Activated CD4-positive, alpha-beta T cell treated with anti-CD3 and anti-CD28 coated beads, Interleukin-10, Interleukin-2, amounts not matched to agents 100 ng/mL and 50 ng/mL, durations not matched to agents 16 hours and 8 hours (primary cell): ENCODE data around the gene KXD1.
"Not testable (repeated sequence)": the region's sequence is repeated elsewhere in the genome, so short reads cannot be mapped to it uniquely, and the experiment has no call there.

Source experiments
- DNase-seq: peaks from one replicate; pipeline ENCODE4 v3.0.0-alpha.2; 2020

The KXD1 gene

GRCh38 chr19:18557411-18558201 lies at the start of gene KXD1:
TSS of gene KXD1 (plus strand) at chr19:18557870. CDS start at chr19:18562057, 4,187 bp downstream.
- DNase-seq = peak; percentile 100

DNA sequence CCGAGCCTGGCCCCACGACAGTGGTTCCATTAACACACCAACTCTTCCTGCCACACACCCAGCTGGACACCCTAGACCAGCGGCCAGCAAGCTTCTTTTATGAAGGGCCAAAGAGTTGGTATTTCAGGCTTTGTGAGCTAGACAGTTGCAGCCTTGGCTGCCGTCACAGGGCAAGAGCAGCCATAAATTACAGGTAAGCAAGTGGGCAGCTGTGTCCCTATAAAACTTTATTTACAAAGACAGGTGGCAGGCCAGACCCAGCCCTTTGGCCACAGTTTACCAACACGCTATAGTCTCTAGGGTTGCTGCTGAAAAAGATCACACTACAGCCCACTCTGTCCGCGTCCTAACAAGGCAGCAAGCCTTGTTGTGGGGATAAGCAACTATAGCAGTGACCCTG lies 49.1 kb upstream of the KXD1 start:
- DNase-seq = no peak

DNA sequence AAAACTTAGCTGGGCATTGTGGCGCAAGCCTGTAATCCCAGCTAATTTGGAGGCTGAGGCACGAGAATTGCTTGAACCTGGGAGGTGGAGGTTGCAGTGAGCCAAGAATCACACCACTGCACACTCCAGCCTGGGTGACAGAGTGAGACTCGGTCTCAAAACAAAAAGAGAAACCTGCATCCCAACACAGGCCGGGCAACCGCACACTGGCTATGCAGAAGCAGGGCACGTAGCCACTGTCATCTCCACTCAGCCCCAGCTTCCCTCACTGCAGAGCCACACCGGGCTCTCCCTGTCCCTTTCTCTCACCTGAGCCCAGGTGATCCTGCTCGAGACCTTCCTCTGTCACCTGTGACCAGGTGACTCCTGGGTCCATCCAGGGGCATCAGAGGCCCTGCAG lies 47.5 kb upstream of the KXD1 start:
- no peak for DNase-seq

GRCh38 chr19:18513868-18514267 lies 43.8 kb upstream of the KXD1 start:
- DNase-seq = no peak

- DNase-seq = peak; percentile 38
Measured at GRCh38 chr19:18514800-18515682, 42.6 kb upstream of the KXD1 start.

DNA sequence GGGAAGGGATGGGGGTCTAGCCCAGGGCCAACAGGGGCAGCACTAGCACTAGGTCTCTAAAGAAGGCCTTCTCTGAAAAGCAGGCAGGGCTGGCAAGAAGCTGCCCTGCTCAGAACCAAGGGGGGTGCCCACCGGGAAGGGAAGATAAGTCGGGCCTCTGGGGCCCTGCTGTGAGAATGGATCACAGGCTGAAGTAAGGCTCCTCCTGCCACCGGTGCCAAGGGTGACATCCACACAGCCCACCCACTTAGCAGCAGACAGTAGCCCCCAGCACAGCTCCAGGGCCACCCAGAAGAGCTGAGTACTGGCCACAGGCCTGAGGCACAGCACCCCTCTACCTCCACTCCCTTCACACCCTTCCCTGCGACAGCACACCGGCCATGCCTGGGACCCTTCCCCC lies 41.7 kb upstream of the KXD1 start:
- no peak for DNase-seq

GRCh38 chr19:18517606-18518005 lies 40.1 kb upstream of the KXD1 start:
- DNase-seq = no peak

- no peak for DNase-seq
Measured at GRCh38 chr19:18518639-18519038, 39.0 kb upstream of the KXD1 start.

DNA sequence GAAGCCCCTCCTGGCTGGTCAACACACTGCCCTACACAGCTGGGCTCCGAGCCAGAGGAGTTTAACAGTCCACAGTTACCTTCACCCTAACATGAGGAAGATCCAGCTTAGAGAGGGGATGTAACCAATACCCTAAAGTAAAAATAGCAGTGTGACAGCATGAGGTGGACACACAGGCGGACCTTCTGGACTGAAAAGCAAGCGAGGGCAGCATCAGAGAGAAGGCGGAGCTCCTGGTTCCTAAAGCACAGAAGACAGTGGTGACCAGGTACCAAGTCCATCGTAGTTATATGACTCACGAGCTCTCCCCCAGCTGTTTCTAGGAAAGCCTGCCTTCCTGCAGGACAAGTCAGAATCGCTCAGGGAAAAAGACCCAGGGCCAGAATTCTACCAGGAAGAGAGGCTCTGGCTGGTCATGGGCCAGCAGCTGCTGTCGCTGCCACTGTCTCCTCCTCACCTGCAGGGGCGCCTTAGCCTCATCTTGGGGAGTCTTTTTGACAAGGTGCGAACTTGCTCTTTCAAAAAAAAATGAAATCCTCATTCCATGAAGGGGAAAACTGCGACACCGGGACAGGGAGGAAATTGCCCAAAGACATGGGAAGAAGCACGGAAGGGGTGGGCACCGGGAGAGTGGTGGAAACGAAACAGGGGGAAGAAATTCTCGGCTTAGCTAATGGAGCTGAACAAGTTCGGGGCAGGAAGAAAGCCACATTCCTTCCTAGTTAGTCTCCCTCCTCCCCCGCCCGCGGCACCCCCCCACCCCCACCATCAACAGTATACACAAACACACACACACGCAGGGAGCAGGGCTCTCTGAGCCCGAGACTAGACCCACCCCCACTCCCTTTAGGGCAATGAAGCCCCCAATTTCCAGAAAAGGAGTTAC lies 37.5 kb upstream of the KXD1 start:
- peak; percentile 72 for DNase-seq

- no peak for DNase-seq
Measured at GRCh38 chr19:18520848-18521691, 36.6 kb upstream of the KXD1 start.

GRCh38 chr19:18521692-18522123 lies 36.0 kb upstream of the KXD1 start, which contains the start of gene ELL:
TSS of gene ELL (minus strand) at chr19:18522070. CDS start at chr19:18522055, 15 bp downstream.
- no peak for DNase-seq

- peak; percentile 100 for DNase-seq
Measured at GRCh38 chr19:18522124-18522861, 35.4 kb upstream of the KXD1 start.

GRCh38 chr19:18522862-18523440 lies 34.7 kb upstream of the KXD1 start:
- DNase-seq = not testable (repeated sequence)

DNA sequence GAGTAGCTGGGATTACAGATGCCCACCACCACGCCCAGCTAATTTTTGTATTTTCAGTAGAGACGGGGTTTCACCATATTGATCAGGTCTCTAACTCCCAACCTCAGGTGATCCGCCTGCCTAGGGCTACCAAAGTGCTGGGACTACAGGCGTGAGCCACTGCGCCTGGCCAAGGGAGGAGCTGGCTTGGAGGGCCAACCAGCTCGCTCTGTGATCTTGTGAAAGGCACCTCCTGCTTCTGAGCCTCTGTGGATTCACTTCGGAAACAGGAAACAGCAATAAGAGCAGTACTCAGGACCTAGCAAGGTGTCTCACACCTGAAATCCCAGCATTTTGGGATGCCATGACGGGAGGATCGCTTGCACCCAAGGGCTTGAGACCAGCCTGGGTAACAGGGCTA lies 33.8 kb upstream of the KXD1 start:
- DNase-seq = no peak

DNA sequence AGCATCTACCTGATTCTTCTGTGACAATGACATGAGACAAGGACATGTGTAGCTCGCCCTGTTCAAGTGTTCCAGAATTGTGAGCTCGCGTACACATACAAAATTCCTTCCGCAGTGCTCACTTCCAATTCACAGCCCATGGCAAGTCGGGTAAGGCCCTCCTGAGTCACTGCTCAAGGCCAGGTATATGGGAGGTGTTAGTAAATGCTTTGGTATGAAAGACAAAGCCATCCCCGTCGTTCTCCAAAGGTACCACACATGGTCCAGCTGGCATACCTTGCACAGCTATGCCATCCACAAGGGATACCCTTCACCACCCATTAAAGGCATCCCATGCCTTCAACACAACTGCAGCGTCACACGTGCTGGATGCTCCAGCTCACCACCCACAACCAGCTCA lies 31.4 kb upstream of the KXD1 start:
- DNase-seq = no peak

DNA sequence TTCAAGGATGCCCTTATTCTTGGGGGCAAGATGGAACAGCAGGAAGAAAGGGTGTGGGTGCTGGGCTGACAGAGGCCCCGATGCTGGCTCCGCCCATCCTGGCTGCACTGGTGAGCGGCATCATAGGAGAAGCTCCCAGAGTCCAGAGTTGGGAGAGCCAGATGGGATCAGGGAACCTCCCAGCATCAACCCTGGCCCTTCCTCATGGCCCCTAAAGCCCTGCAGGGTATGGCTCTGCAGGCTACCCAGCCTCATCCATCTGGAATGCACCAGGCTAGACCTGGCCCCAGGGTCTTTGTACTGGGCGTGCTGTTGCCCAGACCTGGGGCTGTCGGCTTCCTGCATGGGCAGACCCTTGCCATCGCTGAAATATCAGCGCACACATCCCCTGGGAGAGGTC lies 27.9 kb upstream of the KXD1 start:
- no peak for DNase-seq

GRCh38 chr19:18531485-18531884 lies 26.2 kb upstream of the KXD1 start:
- DNase-seq = no peak

DNA sequence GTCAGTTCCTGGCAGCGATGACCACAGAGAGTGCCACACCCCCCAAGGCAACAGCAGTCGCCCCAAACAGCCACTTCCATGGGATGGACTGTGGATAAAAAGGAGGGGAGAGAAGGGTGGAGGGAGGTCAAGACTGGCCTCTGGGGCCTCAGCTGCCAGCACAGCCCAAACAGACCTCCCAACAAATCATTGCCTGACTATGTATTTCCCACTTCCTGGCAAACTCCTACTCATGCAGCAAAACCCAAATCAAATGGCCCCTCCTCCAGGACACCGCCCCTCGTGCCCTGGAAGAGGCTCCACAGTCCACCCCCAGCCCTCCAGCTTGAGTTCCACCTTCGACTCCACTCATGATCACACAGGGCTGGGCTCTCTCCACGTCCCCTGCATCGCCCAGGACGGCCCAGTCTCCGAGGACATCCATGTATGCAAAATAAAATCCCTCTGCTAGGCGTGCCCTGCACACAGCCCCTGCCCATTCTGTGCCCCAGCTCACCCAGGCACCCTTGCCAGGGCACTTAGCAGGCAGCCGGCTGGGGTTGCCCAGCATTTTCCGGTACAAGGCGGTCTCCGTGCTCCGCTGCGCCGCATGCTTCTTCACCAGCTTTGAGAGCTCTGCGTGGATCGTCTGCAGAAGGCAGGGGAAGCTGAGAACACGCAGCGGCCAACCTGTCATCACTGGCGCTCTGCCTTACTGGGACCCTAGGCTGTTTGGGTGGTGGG lies 25.3 kb upstream of the KXD1 start:
- DNase-seq = no peak

GRCh38 chr19:18533058-18533457 lies 24.6 kb upstream of the KXD1 start:
- no peak for DNase-seq

DNA sequence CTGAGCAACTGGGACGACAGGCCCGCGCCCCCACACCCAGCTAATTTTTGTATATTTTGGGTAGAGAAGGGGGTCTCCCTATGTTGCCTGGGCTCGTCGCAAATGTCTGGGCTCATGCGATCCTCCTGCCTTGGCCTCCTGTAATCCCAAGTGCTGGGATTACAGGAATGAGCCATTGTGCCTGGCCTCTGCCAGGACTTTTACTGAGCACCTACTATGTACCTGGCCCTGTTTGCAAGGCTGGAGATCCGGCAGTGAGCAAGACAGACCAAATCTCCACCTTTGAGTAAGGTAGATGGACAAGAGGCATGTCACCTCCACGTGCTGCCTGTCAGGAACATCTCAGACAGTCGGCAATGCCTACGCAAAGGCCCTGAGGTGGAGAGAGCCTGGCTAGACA lies 21.2 kb upstream of the KXD1 start:
- no peak for DNase-seq
